H1 (cell line): ENCODE data around the gene ALDH1A2. TPM values are rescaled to one million over a fixed set of nuclear protein-coding genes. Genes with fewer than 3 reads are reported as not detected.

Source experiments
- RFX5 ChIP-seq: IDR thresholded peaks from 2 replicates; pipeline ENCODE4 v1.6.1; 2011; ENCODE audit warnings: low read depth, low read length, improper control_type of control experiment, borderline replicate concordance
- TAF7 ChIP-seq: optimal IDR thresholded peaks from 2 replicates; pipeline ENCODE3; 2011; ENCODE audit warnings: low read depth, mild to moderate bottlenecking, inconsistent platforms, low read length, moderate library complexity, borderline replicate concordance
- polyA plus RNA-seq, 7 experiments: library from polyadenylated mRNA; depleted of rRNA in 3 of 7; stranded (reverse) in 5 of 7; unstranded in 2 of 7; fragments of >200 nt in 5 of 7; fragments of 200-250 nt in 2 of 7; gene quantifications; 1 replicate in 5 of 7; 2 replicates in 1 of 7; 4 replicates in 1 of 7; pipeline versions ENCODE4 v1.2.1 to v1.2.3, GENCODE V29; 2011 to 2013; ENCODE audit warnings: missing spikeins in 2 of 7, mixed read lengths in 2 of 7
- total RNA-seq: library from RNA; stranded (reverse); fragmentation: NEBNext Ultra II Directional; extraction: Animal tissue kit (Norgen Biotek cat#: 25700); gene quantifications from 2 replicates; pipeline ENCODE4 v1.2.1, GENCODE V29; 2021

Gene ALDH1A2
- total and polyA plus RNA-seq, 2 of the 8 experiments (the other 6 are each of a cell fraction or from before 2014, with no cell fraction given): 0.06 to 0.24 TPM

GRCh38 chr15:58109419-58109818 lies 43.9 kb upstream of the ALDH1A2 start (continued):
- TF ChIP-seq RFX5 (no peak), TAF7 (no peak)
